ENCODE results near the gene GPR55.
A peak's percentile ranks its signal among the peaks of the same experiment; 100 is the strongest.

The GPR55 gene

DNA sequence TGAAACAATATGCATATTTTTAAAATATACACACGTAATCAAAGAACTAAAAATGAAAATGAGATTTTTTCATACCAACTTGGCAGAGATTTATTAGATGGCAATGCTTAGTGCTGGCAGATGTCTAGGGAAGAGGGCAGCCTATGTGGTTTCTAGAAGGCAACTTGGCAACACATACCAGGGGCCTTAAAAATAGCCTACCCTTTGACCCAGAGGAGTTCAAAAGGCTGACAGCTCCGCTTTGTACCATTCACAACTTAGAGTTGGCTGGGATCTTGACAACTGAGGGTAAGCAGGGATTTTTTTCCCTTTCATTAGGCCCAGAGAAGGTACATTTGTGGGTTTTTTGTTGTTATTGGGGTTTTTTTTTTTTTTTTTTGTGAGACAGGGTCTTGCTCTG lies 26.4 kb upstream of the GPR55 start:
- DNase-seq (ENCODE audit: extremely low spot score) = no peak
- CTCF ChIA-PET = interaction anchor here (1.2 to 27.0 kb wide), 5 partner anchors 10 to 103 kb away, joined by 3 to 305 read pairs (median 8); partner anchors contain the start of gene GPR55
- TF ChIP-seq, protein P1, sequence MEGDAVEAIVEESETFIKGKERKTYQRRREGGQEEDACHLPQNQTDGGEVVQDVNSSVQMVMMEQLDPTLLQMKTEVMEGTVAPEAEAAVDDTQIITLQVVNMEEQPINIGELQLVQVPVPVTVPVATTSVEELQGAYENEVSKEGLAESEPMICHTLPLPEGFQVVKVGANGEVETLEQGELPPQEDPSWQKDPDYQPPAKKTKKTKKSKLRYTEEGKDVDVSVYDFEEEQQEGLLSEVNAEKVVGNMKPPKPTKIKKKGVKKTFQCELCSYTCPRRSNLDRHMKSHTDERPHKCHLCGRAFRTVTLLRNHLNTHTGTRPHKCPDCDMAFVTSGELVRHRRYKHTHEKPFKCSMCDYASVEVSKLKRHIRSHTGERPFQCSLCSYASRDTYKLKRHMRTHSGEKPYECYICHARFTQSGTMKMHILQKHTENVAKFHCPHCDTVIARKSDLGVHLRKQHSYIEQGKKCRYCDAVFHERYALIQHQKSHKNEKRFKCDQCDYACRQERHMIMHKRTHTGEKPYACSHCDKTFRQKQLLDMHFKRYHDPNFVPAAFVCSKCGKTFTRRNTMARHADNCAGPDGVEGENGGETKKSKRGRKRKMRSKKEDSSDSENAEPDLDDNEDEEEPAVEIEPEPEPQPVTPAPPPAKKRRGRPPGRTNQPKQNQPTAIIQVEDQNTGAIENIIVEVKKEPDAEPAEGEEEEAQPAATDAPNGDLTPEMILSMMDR (IDR thresholded peaks at IDR 0.05; ENCODE audit: control extremely low read depth, extremely low read depth, low read depth, missing control alignments) = no peak
- POLR2A ChIA-PET = interaction anchor here (0.7 to 1.6 kb wide), 5 partner anchors 15 to 288 kb away, joined by 5 to 10 read pairs (median 8); partner anchors contain the start of gene GPR55

DNA sequence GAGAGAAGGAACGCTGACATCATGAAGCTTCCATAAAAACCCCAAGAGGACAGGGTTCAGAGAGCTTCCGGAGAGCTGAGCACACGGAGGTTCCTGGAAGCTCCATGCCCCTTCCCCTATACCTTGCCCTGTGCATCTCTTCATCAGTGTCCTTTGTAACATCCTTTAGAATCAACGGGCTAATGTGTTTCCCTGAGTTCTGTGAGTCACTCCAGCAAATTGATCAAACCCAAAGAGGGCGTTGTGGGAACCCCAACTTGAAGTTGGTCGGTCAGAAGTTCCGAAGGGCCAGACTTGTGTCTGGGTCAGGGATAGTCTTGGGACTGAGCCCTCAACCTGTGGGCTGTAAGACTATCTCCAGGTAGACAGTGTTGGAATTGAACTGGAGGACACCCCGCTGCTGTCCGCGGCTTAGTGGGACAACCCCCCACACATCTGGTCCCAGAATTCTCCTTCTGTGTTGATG lies 25.9 kb upstream of the GPR55 start:
- CTCF ChIA-PET = interaction anchor here (0.8 to 27.0 kb wide), 5 partner anchors 9 to 103 kb away, joined by 3 to 305 read pairs (median 8); partner anchors contain the start of gene GPR55
- POLR2A ChIA-PET = interaction anchor here (0.7 to 1.6 kb wide), 6 partner anchors 15 to 289 kb away, joined by 5 to 10 read pairs (median 8); partner anchors contain the start of gene GPR55
- TF ChIP-seq, protein P1 (IDR thresholded peaks at IDR 0.05; ENCODE audit: control extremely low read depth, extremely low read depth, low read depth, missing control alignments) = no peak
- no peak for DNase-seq (ENCODE audit: extremely low spot score)

DNA sequence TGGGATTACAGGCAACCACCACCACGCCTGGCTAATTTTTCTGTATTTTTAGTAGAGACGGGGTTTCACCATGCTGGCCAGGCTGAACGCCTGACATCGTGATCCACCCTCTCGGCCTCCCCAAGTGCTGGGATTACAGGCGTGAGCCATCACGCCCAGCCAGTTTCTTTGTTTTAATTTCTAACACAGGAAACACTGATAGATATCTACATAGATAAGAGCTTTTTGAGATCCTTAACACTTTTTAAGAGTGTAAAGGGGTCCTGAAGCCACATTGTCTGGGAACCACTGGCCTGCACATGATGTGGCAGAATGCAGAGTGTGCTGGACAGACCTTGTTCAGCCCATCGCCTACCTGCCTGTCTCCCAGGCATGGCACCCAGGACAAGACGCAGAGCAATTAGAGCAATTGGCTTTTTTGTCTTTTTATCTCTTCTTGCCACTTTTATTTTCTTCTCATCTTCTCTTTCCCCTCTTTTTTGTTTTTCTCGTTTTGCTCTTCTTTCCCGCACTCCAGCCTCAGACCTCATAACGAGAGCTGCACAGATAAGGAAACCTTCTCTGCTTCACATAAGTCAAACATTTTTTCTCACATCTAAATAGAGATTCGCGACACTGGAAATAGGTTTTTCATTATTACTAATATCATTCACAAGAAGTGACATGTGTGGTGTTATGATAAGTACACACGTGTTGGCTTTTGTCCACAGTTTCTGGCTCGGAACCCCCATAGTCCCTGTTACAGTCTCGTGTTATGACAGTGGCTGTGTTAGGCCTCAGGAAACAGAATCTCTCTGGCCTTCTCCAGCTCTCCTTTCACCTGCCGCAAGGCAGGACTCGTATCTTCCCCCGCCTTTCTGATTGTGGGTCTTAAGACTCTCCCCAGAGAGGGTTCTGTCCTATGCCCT lies 25.2 kb upstream of the GPR55 start:
- ChIA-PET POLR2A (interaction anchor here (1.0 to 1.6 kb wide), 4 partner anchors 16 to 37 kb away, joined by 5 to 10 read pairs (median 9); partner anchors contain the start of gene GPR55), CTCF (interaction anchor here (0.8 to 27.0 kb wide), 6 partner anchors 9 to 102 kb away, joined by 3 to 305 read pairs (median 7); partner anchors contain the start of gene GPR55)

DNA sequence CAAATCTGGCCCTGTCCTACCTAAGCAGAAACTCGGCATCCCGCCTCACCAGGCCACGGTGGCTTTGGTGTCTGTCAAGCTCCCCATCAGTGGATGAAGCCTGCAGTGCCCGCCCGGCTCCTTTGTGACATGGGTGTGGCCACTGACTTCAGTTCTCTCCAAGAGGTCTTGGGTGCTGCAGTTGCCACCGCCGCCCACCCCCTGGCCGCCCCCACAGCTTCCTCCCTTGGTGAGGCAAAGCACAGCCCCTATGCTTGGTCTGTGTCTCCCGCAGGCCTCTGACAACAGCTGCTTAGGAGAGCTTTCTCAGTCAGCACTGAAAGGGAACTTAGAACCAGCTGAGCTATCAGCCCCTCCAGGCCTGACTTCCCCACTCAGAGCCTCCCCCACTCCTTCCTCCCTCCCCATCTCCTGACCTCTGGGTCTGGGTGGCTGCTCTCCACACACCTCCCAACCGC lies 22.9 kb upstream of the GPR55 start:
- POLR2A ChIA-PET = interaction anchor here (1.0 to 5.3 kb wide), 9 partner anchors 10 to 39 kb away, joined by 3 to 27 read pairs (median 5); partner anchors contain the start of gene GPR55
- CTCF ChIA-PET = interaction anchor here (0.7 to 27.0 kb wide), 8 partner anchors 10 to 504 kb away, joined by 3 to 305 read pairs (median 4); partner anchors contain the start of gene GPR55
- TF ChIP-seq, protein P1 (IDR thresholded peaks at IDR 0.05; ENCODE audit: control extremely low read depth, extremely low read depth, low read depth, missing control alignments) = no peak
- DNase-seq (ENCODE audit: extremely low spot score) = peak; percentile 56

More for the DNA sequence above, 25.2 kb upstream of the GPR55 start:
- DNase-seq (ENCODE audit: extremely low spot score) = peak; percentile 58
- TF ChIP-seq, protein P1 (IDR thresholded peaks at IDR 0.05; ENCODE audit: control extremely low read depth, extremely low read depth, low read depth, missing control alignments) = no peak

DNA sequence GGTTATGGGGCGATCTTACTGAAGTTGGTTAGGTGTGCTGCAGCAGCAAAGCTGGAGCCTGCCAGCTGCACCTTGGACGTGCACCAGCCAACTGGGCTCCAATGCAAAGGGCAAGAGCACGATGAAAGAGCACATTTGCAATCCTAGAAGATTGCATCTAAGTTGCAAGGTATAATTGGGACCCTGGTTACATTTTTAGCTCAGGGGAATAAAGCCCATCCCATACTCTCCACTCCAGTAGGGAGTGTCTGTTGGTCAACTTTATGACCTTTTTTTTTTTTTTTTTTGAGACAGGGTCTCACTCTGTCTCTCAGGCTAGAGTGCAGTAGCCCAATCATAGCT lies 22.2 kb upstream of the GPR55 start:
- POLR2A ChIA-PET = interaction anchor here (0.5 to 5.3 kb wide), 13 partner anchors 11 to 517 kb away, joined by 3 to 27 read pairs (median 5); partner anchors contain the start of genes GPR55 and NCL
- TF ChIP-seq, protein P1 (IDR thresholded peaks at IDR 0.05; ENCODE audit: control extremely low read depth, extremely low read depth, low read depth, missing control alignments) = no peak
- no peak for DNase-seq (ENCODE audit: extremely low spot score)
- CTCF ChIA-PET = interaction anchor here (0.8 to 27.0 kb wide), 7 partner anchors 16 to 505 kb away, joined by 3 to 305 read pairs (median 5); partner anchors contain the start of gene GPR55
